Effector memory CD8-positive, alpha-beta T cell (primary cell): ENCODE data around the gene ATP8A1.

ENCODE experiments used
- ATAC-seq: fragments of 150-1000 bp; cut with Tn5 transposase; replicated peaks from 2 replicates; pipeline ENCODE4 v1.10.0; 2021; ENCODE audit warnings: mild to moderate bottlenecking, moderate library complexity
- DNase-seq, 3 experiments: peaks; one replicate each; pipeline ENCODE4 v3.0.0; 2021
- H3K27ac Mint-ChIP-seq, 2 donors: one replicate each; pipeline ENCODE4 v1.8.0; 2022; ENCODE audit warnings: mild to moderate bottlenecking in 2 of 2, mixed read lengths in 2 of 2, moderate library complexity in 2 of 2
- H3K27me3 Mint-ChIP-seq, 2 donors: one replicate each; pipeline ENCODE4 v1.8.0; 2022; ENCODE audit warnings: mixed read lengths in 2 of 2
- H3K36me3 Mint-ChIP-seq: one replicate; pipeline ENCODE4 v1.8.0; 2022; ENCODE audit warnings: mild to moderate bottlenecking, moderate library complexity, mixed read lengths; ENCODE audit not compliant: insufficient read depth
- H3K4me1 Mint-ChIP-seq, 2 donors: one replicate each; pipeline ENCODE4 v1.8.0; 2022; ENCODE audit warnings: low read depth in 2 of 2, mixed read lengths in 2 of 2
- H3K4me3 Mint-ChIP-seq, 2 donors: one replicate each; pipeline ENCODE4 v1.8.0; 2022; ENCODE audit warnings: mild to moderate bottlenecking in 2 of 2, mixed read lengths in 2 of 2, moderate library complexity in 2 of 2
- H3K9me3 Mint-ChIP-seq, 2 donors: one replicate each; pipeline ENCODE4 v1.8.0; 2022; ENCODE audit warnings: mixed read lengths in 2 of 2

ATP8A1 gene

DNA sequence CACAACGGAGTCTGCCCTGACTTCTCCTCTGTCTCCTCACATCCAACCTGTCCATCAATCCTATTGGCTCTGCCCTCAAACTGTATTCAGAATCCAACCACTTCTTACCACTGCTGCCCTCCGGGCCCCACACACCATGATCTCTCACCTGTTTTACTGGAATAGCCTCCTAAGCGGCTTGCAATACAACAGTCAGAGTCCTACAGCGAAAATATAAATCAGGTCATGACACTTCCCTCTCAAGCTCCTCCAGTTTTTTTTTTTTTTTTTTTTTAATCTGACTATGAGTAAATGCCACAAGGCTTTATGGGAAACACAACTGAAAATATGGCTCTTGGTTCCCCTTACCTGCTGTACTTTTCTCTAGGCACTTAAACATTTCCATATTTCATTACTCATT is 216.8 kb downstream of the ATP8A1 start:
- DNase-seq (no peak), ATAC-seq (no peak)
- H3K36me3 Mint-ChIP-seq, result peaks cover 24% of the 10 kb centered on the region
- H3K9me3 Mint-ChIP-seq, result no peaks in the 10 kb centered on the region
- peaks cover 0 to 4% of the 10 kb centered on the region in 2 donors for H3K4me1 Mint-ChIP-seq
- no peak overlapping the region for H3K4me3 Mint-ChIP-seq
- no peak overlapping the region for H3K27ac Mint-ChIP-seq
- no peaks in the 10 kb centered on the region for H3K27me3 Mint-ChIP-seq

DNA sequence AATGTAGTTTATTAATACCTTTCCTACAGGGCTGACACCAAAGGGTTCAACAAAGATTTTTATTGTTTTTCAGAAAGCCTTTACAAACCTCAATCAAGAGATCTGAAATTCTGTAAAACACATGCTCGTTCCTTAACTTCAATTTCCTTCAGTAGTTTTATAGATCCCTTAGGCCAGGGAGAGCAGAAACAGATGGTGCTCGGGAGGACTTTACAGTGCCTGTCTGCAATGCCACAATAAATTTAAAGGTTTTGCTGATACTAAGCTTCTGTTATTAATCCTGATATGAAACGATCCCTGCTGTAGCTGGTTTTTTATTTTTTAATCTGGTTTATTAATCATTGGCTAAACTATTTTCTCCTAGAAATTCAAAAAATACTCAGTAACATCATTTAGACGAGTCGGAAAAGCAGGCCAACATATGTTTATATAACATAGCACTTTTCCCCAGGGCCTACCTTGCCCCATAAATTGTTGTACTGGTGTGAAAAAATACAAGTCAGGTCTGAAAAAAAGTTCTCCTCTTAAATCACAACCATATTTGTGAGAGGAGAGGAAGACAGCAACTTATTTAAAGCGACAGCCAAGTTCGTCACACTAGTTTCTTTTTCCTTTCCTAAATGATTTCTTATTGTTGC is 219.9 kb downstream of the ATP8A1 start:
- no peak overlapping the region for H3K4me3 Mint-ChIP-seq
- H3K27ac Mint-ChIP-seq, result no peak overlapping the region
- H3K36me3 Mint-ChIP-seq, result peaks cover 16% of the 10 kb centered on the region
- no peak for ATAC-seq
- no peaks in the 10 kb centered on the region for H3K9me3 Mint-ChIP-seq
- H3K27me3 Mint-ChIP-seq, result no peaks in the 10 kb centered on the region
- no peak for DNase-seq
- H3K4me1 Mint-ChIP-seq, result peaks cover 0 to 4% of the 10 kb centered on the region in 2 donors

DNA sequence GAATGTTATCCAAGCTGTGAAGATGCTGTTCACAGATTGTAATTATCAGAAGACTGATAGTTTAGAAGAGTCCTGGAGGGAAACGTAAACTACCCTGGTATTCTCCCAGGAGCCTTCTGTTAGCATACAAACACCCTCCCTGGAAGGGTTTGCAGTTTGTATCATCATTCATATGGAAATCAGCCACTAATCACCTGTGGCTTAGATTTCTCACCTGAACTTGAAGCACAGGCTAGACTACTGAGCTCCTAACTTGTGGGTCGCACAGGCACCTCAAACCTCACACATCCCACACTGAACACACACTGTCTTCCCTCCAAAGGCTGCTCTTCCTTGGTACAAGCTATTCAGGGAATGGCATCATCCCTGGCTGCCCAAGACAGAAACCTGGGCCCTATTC is 228.9 kb downstream of the ATP8A1 start:
- DNase-seq (no peak), ATAC-seq (no peak)
- Mint-ChIP-seq H3K4me1 (no peaks in the 10 kb centered on the region), H3K27me3 (no peaks in the 10 kb centered on the region), H3K4me3 (no peak overlapping the region), H3K36me3 (peaks cover 26% of the 10 kb centered on the region), H3K27ac (peak overlapping the region in 1 of 2 donors; percentile 13), H3K9me3 (no peaks in the 10 kb centered on the region)

DNA sequence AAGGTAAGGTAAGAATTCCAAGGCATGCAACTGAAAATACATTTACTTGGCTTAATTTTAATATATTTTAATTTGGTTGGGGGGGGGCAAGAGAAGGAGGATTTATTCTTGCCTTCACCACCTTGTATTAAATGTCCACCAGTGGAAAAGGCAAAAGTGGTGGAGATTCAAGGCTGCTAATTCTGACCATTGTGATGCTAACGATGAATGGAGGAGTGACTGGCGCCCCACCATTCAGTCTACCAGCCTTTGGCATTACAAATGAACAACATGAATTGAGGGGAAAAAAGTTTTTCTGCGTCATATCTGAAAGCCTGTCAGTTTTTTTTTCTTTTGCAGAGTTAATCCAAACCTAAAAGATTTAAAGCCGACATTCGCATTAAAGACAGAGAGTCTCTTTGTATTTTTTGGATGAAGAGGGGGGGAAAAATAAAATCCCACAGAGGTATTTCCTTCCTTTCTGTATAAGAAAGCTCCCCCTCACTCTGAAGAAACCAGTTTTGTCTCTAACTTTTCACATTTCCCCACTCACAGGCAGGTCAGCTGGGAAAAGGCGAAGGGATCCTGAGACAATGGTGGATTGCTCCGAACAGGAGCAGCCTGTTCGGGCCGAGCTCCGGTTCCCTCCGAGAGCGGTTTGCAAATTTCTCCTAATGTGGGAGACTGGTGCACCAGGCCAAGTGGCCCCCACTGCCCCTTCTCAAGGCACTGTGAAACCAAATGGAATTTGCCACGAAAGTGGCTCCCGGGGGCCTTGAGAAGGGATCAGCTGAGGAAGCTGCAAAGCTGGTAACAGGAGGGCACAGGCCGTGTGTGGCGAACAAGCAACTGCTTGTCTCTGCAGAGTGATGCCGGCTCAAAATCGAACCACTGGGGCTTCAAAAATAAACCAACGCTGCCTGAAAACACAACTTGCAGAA is 231.5 kb downstream of the ATP8A1 start:
- no peak overlapping the region for H3K27ac Mint-ChIP-seq
- no peaks in the 10 kb centered on the region for H3K27me3 Mint-ChIP-seq

DNA sequence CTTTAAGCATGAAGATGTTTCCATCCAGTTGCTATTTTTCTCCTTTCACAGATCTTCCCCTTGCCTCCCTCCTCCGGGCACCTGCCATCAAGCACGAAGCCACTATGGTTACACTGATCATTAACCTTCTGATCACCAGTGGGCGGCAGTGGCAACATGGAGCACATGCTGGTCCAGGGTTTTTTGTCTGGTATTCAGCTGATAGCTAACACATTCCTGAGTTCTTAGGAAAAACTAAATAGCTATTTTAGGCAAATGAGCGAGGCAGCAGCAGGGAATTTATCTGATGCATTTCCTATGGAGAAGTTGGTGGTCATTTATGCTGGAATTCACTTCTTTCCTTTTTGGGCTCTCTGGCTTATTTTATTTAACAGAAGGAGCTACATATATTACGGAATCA is 236.8 kb downstream of the ATP8A1 start:
- H3K36me3 Mint-ChIP-seq, result peaks cover 56% of the 10 kb centered on the region

More for the DNA sequence above, 231.5 kb downstream of the ATP8A1 start:
- no peak overlapping the region for H3K4me3 Mint-ChIP-seq
- H3K36me3 Mint-ChIP-seq, result peaks cover 47% of the 10 kb centered on the region
- H3K4me1 Mint-ChIP-seq, result no peaks in the 10 kb centered on the region
- H3K9me3 Mint-ChIP-seq, result no peaks in the 10 kb centered on the region
- DNase-seq (no peak), ATAC-seq (no peak)

DNA sequence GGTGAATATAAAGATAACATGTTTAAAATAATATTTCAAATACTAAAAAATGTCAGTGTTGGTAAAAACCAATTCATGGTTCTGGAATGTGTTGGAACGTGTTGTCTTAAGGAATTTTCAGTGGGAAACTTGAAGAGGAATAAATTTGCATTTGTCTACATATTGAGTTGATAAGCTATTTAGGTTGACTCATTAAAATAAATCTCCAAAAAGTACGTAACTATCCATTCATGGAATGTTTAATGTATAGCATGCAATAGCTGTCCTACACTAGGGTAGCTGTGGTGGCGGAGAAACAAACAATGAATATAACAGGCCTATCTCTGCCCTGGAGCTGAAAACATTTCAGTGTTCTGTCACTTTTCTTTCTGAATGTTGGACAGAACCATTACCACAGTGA is 239.4 kb downstream of the ATP8A1 start:
- Mint-ChIP-seq H3K4me3 (no peak overlapping the region), H3K27ac (no peak overlapping the region), H3K27me3 (no peaks in the 10 kb centered on the region), H3K9me3 (no peaks in the 10 kb centered on the region), H3K4me1 (peaks cover 0 to 5% of the 10 kb centered on the region in 2 donors), H3K36me3 (peaks cover 63% of the 10 kb centered on the region)
- no peak for DNase-seq
- no peak for ATAC-seq

More for the DNA sequence above, 236.8 kb downstream of the ATP8A1 start:
- Mint-ChIP-seq H3K4me1 (peaks cover 0 to 5% of the 10 kb centered on the region in 2 donors), H3K9me3 (no peaks in the 10 kb centered on the region), H3K27ac (no peak overlapping the region), H3K27me3 (no peaks in the 10 kb centered on the region), H3K4me3 (no peak overlapping the region)
- DNase-seq (no peak), ATAC-seq (no peak)

DNA sequence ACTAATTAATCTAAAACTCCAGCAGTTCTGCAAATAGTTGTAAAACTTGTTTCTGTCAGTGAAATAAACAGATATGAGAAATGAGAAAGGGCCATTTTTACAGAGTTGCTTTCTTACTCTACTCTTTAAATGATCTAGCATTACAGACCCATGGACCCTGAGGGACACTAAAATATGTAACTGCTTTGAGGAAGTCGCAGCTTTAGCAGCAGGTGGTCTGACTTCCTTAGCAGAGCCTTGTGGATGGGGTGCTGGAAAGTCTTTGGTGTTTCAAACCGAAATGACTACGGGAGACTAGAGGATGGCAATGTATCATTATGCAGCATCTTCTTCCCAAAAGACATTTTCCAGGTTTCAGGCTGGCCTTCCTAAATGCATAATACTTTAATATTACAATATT is 240.9 kb downstream of the ATP8A1 start:
- DNase-seq (no peak), ATAC-seq (no peak)
- no peaks in the 10 kb centered on the region for H3K27me3 Mint-ChIP-seq
- peaks cover 0 to 5% of the 10 kb centered on the region in 2 donors for H3K4me1 Mint-ChIP-seq
- H3K36me3 Mint-ChIP-seq, result peaks cover 60% of the 10 kb centered on the region
- H3K27ac Mint-ChIP-seq, result peak overlapping the region in 1 of 2 donors; percentile 65
- H3K9me3 Mint-ChIP-seq, result no peaks in the 10 kb centered on the region
- no peak overlapping the region for H3K4me3 Mint-ChIP-seq

DNA sequence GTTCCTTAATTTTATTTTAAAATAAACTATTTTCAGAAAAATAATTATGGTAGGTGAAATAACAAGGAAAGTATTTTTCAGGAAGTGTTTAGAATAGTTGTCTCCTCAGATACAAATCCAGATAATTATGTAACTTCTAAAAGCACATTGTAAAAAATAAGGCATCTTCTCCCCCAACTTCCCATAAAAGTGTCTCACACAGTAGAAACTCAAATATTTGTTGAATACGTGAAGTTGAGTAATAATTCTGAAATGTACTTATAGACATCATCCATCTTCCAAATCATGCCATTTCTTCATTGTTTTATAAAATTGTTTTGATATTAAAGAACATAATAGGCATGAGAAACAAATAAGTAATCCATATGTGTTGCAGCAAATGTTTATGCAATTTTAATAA is 241.6 kb downstream of the ATP8A1 start:
- H3K36me3 Mint-ChIP-seq, result peaks cover 54% of the 10 kb centered on the region
- H3K27me3 Mint-ChIP-seq, result no peaks in the 10 kb centered on the region
- ATAC-seq (no peak), DNase-seq (no peak)
- no peaks in the 10 kb centered on the region for H3K9me3 Mint-ChIP-seq
- H3K4me3 Mint-ChIP-seq, result no peak overlapping the region
- peaks cover 0 to 8% of the 10 kb centered on the region in 2 donors for H3K4me1 Mint-ChIP-seq
- no peak overlapping the region for H3K27ac Mint-ChIP-seq

DNA sequence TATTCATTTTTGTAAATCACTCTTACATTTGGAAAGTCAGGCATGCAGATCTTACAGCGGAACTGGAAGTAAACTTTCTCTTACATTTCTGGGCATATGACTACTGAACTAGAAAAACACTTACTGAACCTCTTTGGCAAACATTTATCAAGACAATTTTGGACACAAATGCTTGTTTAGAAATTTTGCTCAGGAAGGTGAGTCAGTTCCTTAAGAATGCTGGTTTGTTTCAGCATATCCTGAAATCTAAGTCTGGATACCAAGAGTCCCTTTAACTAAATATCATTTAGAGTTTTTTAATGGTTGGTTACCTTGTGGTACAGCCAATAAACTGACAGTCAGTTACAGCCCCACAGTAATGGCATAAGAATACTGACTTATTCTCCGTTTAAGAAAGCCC is 244.7 kb downstream of the ATP8A1 start:
- ATAC-seq, result no peak
- peaks cover 0 to 3% of the 10 kb centered on the region in 2 donors for H3K4me1 Mint-ChIP-seq

DNA sequence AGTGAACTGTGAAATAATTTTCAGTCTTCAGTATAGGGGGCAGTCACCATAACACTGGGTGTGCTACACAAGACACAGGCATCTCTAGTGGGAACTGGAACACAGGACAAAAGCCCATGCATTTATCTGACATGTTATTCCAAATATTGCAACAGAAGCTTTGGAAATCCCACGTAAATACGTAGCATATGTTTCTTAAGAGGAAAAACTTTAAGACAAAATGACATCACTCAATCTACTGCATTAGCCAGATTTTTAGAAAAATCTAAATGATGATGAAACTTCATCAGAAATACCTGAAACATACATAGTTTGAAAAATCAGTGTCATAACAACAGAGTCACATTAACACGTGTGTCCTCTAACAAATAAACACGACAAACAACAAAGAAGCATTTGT is 245.1 kb downstream of the ATP8A1 start:
- Mint-ChIP-seq H3K27me3 (no peaks in the 10 kb centered on the region), H3K27ac (no peak overlapping the region), H3K9me3 (no peaks in the 10 kb centered on the region), H3K4me1 (peaks cover 0 to 3% of the 10 kb centered on the region in 2 donors), H3K4me3 (no peak overlapping the region), H3K36me3 (peaks cover 44% of the 10 kb centered on the region)
- ATAC-seq (no peak), DNase-seq (no peak)

More for the DNA sequence above, 244.7 kb downstream of the ATP8A1 start:
- no peak overlapping the region for H3K27ac Mint-ChIP-seq
- H3K4me3 Mint-ChIP-seq, result no peak overlapping the region
- no peaks in the 10 kb centered on the region for H3K27me3 Mint-ChIP-seq
- H3K36me3 Mint-ChIP-seq, result peaks cover 41% of the 10 kb centered on the region
- no peaks in the 10 kb centered on the region for H3K9me3 Mint-ChIP-seq
- DNase-seq, result no peak

DNA sequence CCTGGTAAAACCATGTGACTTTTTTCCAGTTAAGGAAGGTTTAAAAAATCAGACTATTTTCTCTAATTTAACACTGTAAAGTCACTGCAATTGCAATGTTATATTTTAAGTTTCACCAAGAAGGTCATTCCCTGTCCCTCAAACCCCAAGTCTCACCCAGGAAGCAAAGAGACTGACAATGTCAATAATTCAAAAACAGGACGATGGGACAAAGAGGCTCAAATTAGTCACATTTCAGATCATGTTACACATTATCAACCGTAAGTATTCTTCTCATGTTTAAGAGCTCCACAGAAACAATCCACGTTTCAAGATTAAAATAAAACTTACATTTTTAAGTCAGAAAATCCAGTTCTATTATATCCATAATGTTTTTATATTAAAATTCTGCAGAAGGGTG is 246.5 kb downstream of the ATP8A1 start:
- DNase-seq, result no peak
- no peak for ATAC-seq
- no peaks in the 10 kb centered on the region for H3K9me3 Mint-ChIP-seq
- H3K4me3 Mint-ChIP-seq, result no peak overlapping the region
- H3K27me3 Mint-ChIP-seq, result no peaks in the 10 kb centered on the region
- no peak overlapping the region for H3K27ac Mint-ChIP-seq
- peaks cover 41% of the 10 kb centered on the region for H3K36me3 Mint-ChIP-seq
- H3K4me1 Mint-ChIP-seq, result peaks cover 0 to 3% of the 10 kb centered on the region in 2 donors

DNA sequence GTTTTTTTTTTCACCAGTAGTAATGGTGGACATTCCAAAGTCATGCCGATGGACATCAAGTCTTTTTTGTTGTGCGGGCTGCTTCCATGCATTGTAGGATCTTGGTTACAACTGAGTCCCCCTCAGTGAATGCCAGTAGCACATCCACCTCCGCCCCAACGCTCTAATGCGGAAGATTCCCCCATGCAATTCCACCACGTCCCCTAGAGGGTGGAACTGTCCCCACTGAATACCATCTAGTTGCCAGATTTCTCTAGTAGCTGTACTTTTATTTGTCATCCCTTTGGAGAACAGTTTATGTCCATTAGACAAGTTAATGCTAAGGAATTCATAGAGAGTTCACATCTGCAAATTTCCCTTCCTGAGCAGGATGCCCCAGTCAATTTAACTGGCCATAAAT is 252.9 kb downstream of the ATP8A1 start:
- Mint-ChIP-seq H3K4me3 (no peak overlapping the region), H3K27me3 (peaks cover 25 to 34% of the 10 kb centered on the region in 2 donors), H3K36me3 (peaks cover 10% of the 10 kb centered on the region), H3K4me1 (peaks cover 2% of the 10 kb centered on the region in 2 donors), H3K9me3 (no peaks in the 10 kb centered on the region), H3K27ac (no peak overlapping the region)
- ATAC-seq (no peak), DNase-seq (no peak)

DNA sequence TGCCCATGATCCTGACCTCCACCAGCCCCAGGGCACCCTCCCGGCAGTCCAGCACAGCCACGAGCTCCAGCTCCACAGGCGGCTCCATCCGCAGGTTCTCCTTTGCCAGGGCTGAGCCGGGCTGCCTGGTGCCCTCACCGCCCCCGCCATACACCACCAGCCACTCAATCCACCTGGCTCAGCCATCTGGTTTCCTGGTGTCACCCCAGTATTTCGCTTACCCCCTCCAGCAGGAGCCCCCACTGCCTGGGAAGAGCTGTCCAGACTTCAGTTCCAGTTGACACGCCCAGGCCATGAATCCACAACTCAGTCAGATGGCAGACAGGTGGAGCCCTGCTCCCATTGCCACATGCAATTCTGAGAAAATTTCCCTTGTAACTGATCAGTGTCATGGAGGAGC is 255.7 kb downstream of the ATP8A1 start:
- ATAC-seq (no peak), DNase-seq (no peak)
- Mint-ChIP-seq H3K9me3 (no peaks in the 10 kb centered on the region), H3K27ac (no peak overlapping the region), H3K4me1 (peaks cover 20 to 23% of the 10 kb centered on the region in 2 donors), H3K36me3 (no peaks in the 10 kb centered on the region), H3K4me3 (no peak overlapping the region), H3K27me3 (peaks cover 46 to 58% of the 10 kb centered on the region in 2 donors)

DNA sequence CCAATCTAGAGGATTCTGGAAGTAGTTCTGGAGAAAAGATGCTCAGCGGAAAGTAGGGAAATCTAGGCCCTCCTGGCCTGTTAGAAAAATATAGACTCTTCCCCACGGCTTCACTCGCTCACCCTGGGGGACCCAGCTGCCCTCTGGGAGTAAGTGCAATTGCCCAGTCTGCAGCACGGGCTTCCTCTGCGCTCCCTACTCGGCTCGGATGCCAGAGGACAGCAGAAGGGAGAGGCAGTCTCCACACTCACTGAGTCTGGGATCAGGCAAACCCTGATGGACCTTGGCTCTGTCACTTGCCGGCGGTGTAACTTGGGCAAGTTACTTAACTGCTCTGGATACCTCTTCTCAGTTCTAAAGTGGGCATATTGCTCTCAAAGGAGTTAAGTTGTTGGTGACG is 257.5 kb downstream of the ATP8A1 start:
- ATAC-seq, result no peak
- Mint-ChIP-seq H3K4me1 (peaks cover 20 to 23% of the 10 kb centered on the region in 2 donors), H3K9me3 (no peaks in the 10 kb centered on the region), H3K27me3 (peaks cover 53 to 71% of the 10 kb centered on the region in 2 donors), H3K36me3 (no peaks in the 10 kb centered on the region), H3K27ac (no peak overlapping the region), H3K4me3 (peak overlapping the region in 1 of 2 donors; percentile 75)
- DNase-seq, result no peak
